Measurements from ENCODE around the gene CDC42. TPM values are rescaled to one million over a fixed set of nuclear protein-coding genes. Genes with fewer than 3 reads are reported as not detected.

CDC42 gene
- total and polyA plus RNA-seq, 8 donors, result 277 to 381 (median 335) TPM

GRCh38 chr1:22051607-22052114, 848 bp upstream of the CDC42 start:
- DNase-seq (no peak), ATAC-seq (no peak)
- no peaks in the 10 kb centered on the region for H3K9me3 ChIP-seq
- no peak overlapping the region for H3K27ac ChIP-seq
- H3K27me3 ChIP-seq, result no peaks in the 10 kb centered on the region
- intact Hi-C loops (cut with DNase I), result no loop called here
- H3K4me1 ChIP-seq, result peaks cover 23 to 40% of the 10 kb centered on the region in 2 donors
- H3K36me3 ChIP-seq, result no peaks in the 10 kb centered on the region
- peak overlapping the region in 1 of 2 donors; percentile 75 for H3K4me3 ChIP-seq
- TF ChIP-seq CTCF (IDR thresholded peaks at IDR 0.05), result no peak

- DNase-seq (peak; percentile 63 to 93 (median 72)), ATAC-seq (peak; percentile 73)
- peak overlapping the region; percentile 75 for H3K4me3 ChIP-seq
- peaks cover 0 to 11% of the 10 kb centered on the region in 2 donors for H3K36me3 ChIP-seq
- H3K9me3 ChIP-seq, result no peaks in the 10 kb centered on the region
- peak in 1 of 2 donors; percentile 17 for TF ChIP-seq CTCF (IDR thresholded peaks at IDR 0.05)
- intact Hi-C loops (cut with DNase I), result no loop called here
- H3K4me1 ChIP-seq, result peaks cover 31 to 56% of the 10 kb centered on the region in 2 donors
- H3K27me3 ChIP-seq, result no peaks in the 10 kb centered on the region
- H3K27ac ChIP-seq, result peak overlapping the region; percentile 98 to 99
Measured at GRCh38 chr1:22053017-22053860, 730 bp downstream of the CDC42 start.

GRCh38 chr1:22053861-22054770, 1.6 kb downstream of the CDC42 start:
- H3K27ac ChIP-seq, result peak overlapping the region; percentile 98 to 99
- no peak for DNase-seq
- no peaks in the 10 kb centered on the region for H3K9me3 ChIP-seq
- no peak for ATAC-seq
- H3K4me1 ChIP-seq, result peaks cover 31 to 57% of the 10 kb centered on the region in 2 donors
- peaks cover 0 to 18% of the 10 kb centered on the region in 2 donors for H3K36me3 ChIP-seq
- H3K4me3 ChIP-seq, result peak overlapping the region; percentile 75
- intact Hi-C loops (cut with DNase I), result no loop called here
- no peak for TF ChIP-seq CTCF (IDR thresholded peaks at IDR 0.05)
- H3K27me3 ChIP-seq, result no peaks in the 10 kb centered on the region

- DNase-seq, result no peak
- no peaks in the 10 kb centered on the region for H3K27me3 ChIP-seq
- H3K4me3 ChIP-seq, result no peak overlapping the region
Measured at GRCh38 chr1:22055463-22055862, 3.0 kb downstream of the CDC42 start.

More at GRCh38 chr1:22055463-22055862, 3.0 kb downstream of the CDC42 start:
- H3K27ac ChIP-seq, result no peak overlapping the region
- H3K9me3 ChIP-seq, result no peaks in the 10 kb centered on the region
- H3K36me3 ChIP-seq, result peaks cover 0 to 18% of the 10 kb centered on the region in 2 donors
- intact Hi-C loops (cut with DNase I), result no loop called here
- ATAC-seq, result no peak
- peaks cover 36 to 67% of the 10 kb centered on the region in 2 donors for H3K4me1 ChIP-seq
- no peak for TF ChIP-seq CTCF (IDR thresholded peaks at IDR 0.05)
